Activated naive CD4-positive, alpha-beta T cell treated with anti-CD3 and anti-CD28 coated beads, Interleukin-2, amount 50 U/mL, for 16 hours (primary cell): ENCODE measurements around the gene TMCO4.

Experiments
- DNase-seq: peaks from one replicate; pipeline ENCODE4 v3.0.0-alpha.2; 2020

The TMCO4 gene

DNA sequence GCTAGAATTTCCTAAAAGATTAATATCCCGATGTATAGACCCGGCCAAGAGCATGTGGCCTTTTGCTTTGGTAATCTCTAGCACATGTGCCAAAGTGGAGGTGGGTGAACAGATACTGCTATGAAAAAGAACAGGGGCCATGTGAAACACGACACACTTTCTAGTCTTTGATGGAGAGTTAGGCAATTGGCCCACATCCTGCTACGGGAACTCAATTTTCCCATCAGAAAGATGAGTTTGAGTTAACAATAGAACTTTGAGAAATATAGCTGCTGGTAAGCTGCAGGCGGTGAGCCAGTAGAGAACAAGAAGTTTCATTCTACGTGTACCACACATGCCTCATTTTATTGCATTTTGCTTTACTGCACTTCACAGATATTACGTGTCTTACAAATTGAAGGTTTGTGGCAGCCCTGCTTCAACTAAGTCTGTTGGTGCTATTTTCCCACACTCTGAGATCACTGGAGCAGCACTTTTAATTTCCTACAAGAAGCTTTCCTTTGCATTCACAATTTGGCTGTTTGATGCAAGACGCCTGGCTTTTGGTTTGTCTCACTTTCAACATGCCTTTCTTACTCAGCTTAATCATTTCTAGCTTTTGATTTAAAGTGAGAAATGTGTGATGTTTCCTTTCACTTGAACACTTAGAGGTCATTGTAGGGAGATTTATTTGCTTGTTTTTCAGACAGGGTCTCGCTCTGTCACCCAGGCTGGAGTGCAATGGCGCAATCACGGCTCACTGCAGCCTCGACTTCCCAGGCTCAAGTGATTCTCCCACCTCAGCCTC, 88.7 kb downstream of the TMCO4 start:
- peak; percentile 24 for DNase-seq

DNA sequence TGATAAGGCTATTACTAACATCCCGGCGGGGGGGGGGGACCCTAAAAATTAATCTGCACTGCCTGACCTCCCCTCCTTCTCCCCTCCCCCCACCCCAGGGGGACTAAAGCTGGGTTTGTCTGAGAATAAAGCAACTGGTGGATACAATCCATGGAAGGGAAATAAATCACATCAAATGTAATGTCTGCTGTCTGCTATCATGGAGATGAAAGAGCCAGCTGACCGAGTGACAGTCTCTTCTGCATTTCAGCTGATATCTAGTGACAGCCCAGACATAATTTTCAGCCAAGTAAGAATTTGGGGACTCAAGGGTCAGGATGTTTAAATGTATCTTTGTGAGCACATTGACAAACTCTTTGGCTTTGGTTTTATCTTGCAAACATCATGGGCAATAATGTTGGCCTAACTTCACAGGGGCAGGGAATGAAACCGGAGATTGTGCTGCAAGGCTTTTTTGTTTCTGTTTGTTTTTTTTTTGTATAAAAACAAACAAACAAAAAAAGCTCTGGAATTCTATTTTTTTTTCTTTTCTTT, 90.4 kb downstream of the TMCO4 start:
- no peak for DNase-seq

GRCh38 chr1:19708567-19709110, 91.1 kb downstream of the TMCO4 start:
- no peak for DNase-seq

DNA sequence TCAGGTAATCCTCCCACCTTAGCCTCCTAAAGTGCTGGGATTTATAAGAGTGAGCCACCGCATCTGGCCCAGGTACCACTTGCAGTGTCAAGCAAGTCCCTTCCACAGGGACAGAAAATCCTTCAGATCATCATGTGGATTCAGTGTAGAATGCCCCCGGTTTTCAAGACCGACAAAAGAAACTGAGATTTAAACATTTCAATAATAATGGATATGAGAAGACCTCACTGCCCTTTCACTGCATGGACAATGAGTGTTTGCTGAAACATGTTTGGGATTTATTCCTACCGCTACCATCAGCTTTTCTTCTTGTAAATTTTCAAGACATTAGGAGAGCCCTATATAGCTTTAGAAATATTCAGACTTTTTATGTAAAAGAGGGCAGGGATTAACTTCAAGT, 93.6 kb downstream of the TMCO4 start:
- no peak for DNase-seq

- DNase-seq, result no peak
These were observed 94.3 kb downstream of the TMCO4 start for GRCh38 chr1:19705464-19705863.

DNA sequence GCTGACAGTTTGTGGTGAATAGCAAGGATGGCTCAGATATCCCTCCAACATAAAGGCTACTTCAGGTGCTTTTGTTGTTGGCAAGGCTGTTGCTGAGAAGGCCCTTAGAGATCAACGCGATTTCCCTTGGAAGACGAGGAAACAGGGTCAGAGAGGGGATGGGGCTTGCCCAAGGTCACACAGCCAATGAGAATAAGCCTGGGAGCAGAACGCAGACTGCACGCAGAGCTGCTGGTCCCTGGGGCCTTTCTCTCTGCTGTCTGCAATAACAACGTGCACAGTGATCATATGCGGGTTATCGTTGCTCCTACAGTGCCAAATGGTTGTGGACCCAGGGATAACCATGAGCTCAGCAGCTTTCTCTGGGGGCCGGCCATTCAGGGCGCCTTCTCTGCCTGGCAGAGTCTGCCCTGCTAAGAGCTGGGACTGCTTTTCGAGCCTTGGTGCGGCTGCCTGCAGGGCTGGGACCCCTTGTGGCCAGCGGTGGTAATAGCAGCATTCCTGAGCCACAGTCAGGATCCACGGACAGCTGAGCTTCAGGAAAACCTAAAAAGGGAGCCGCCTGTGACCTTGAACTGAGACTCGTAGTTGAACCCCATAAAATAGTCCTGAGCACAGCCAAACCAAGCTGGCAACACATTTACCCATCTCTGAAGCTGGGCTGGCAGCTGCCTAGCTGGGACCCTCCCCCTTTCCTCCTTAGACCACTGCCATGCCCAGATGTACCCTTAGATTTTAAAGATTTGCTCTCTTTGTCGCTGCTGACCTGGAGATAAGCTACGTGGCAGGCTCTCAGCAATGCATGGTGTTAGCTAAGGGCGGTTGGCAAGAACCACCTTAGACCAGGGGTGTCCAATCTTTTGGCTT, 95.2 kb downstream of the TMCO4 start:
- peak; percentile 59 for DNase-seq

GRCh38 chr1:19703280-19703679, 96.4 kb downstream of the TMCO4 start:
- no peak for DNase-seq

DNA sequence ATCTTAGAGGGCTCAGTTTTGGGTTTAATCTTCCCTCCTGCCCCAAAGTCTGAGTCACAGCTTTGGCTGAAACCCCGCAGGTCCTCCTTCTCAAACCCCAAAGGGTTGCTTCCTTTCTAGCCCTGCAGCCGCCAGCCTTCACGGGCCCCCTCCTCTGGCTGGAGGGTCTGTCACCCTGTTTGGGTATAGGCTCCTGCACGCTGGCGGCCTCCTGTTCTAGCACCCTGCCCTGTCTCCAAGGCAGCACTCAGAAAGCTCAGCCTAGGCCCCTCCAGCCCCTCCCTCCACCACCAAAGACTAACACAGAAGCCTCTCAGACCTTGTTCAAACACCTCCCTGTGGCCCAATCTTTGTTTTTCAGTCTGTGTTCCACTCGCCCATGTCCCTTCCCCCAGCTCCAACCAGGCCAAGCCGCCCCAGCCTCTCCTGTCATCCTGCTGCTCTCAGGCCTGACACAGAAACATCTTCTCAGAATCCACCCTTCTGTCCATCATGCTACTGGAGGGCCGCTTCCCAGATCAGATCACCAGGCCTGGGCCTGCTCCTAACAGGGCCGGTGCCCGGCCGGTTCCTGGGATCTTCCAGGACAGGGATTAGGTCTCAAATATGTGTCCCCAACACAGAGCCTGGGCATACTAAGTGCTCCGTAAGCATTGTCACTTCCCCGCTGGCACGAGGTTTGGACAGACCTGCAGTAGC, 99.5 kb downstream of the TMCO4 start:
- no peak for DNase-seq

- no peak for DNase-seq
These were observed 101.5 kb downstream of the TMCO4 start for GRCh38 chr1:19698181-19698580.

DNA sequence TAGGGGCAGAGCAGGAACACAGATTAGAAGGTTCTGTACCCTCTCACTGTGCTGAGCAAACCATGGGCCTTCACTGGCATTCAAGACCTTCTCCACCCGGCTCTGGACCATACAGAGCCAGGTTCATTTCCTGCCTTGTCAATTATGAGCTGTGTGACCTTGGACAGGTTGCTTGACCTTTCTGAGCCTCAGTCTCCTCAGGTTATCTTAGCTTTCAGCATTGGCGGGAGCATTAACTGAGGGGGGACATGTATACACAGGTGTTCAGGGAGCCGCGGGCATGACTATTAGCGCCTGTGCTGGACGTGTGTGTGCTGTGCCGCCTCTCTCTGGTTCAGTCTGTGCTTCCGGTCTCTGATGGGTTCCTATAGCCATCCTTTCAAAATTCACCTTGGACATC, 102.9 kb downstream of the TMCO4 start:
- no peak for DNase-seq

- DNase-seq, result no peak
These were observed 103.9 kb downstream of the TMCO4 start for GRCh38 chr1:19695772-19696171.

- no peak for DNase-seq
These were observed 105.4 kb downstream of the TMCO4 start for GRCh38 chr1:19694298-19694697.

GRCh38 chr1:19690342-19690741, 109.4 kb downstream of the TMCO4 start:
- no peak for DNase-seq

- DNase-seq, result no peak
These were observed 109.9 kb downstream of the TMCO4 start for GRCh38 chr1:19689856-19690255.

- no peak for DNase-seq
These were observed 110.5 kb downstream of the TMCO4 start for GRCh38 chr1:19689085-19689757.

- DNase-seq, result peak; percentile 34
These were observed 111.5 kb downstream of the TMCO4 start for GRCh38 chr1:19688041-19688842.

GRCh38 chr1:19687414-19687813, 112.3 kb downstream of the TMCO4 start:
- no peak for DNase-seq

- DNase-seq, result no peak
These were observed 113.7 kb downstream of the TMCO4 start for GRCh38 chr1:19685994-19686393.

- no peak for DNase-seq
These were observed 115.0 kb downstream of the TMCO4 start for GRCh38 chr1:19684677-19685076.

- no peak for DNase-seq
These were observed 116.4 kb downstream of the TMCO4 start for GRCh38 chr1:19683351-19683750.

DNA sequence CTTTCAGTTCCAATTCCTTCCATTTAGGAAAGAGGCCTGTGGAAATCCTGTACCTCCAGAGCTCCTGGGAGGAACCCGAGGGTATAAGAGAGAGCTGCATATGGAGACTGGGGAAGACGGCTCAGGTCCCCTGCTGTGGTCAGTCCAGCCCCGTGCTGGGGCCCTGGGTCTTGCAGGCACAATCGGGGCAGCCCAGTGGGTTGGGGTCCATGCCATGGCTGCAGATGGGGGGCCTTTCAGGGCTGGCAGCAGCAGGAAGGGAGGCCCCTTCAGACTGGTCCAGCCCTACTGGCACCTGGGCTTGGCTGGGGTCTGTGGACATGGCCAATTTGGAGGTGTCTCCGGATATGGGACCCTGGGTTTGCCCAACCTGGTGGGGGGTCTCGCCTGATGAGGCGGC, 116.8 kb downstream of the TMCO4 start:
- DNase-seq, result no peak

GRCh38 chr1:19682257-19682656, 117.5 kb downstream of the TMCO4 start:
- no peak for DNase-seq
